Measurements from ENCODE around the gene IL17RD. TPM values are rescaled to one million over a fixed set of nuclear protein-coding genes. Genes with fewer than 3 reads are reported as not detected.

The IL17RD gene
- total and polyA plus RNA-seq, 2 donors (not counting 1 experiment from before 2014, with no cell fraction given): 0.05 TPM; not detected in 1

DNA sequence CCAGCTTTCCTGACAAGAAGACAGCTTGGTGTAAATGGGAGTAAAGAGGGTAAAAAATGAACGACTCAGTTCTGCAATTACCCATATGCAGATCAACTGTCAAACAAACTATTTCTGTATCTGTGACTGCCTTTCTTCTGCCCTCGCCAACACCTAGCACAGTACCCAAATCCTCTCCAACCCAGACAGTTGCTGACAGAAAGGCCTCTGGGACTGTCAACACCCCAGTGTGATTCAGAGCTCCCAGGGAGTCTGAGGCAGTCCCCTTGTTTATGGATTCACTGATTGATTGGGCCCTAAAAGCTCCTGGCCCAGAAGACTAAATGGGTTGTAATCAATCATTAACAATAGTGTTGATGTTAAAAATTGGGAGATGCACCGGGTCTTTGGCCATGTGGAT is 20.2 kb downstream of the IL17RD start:
- H3K4me1 Mint-ChIP-seq: no peaks in the 10 kb centered on the region
- H4K20me1 ChIP-seq (ENCODE audit: control insufficient read depth, insufficient read depth, low read length, poor library complexity, severe bottlenecking): no peaks in the 10 kb centered on the region
- ATAC-seq (ENCODE audit: low read depth): no peak

DNA sequence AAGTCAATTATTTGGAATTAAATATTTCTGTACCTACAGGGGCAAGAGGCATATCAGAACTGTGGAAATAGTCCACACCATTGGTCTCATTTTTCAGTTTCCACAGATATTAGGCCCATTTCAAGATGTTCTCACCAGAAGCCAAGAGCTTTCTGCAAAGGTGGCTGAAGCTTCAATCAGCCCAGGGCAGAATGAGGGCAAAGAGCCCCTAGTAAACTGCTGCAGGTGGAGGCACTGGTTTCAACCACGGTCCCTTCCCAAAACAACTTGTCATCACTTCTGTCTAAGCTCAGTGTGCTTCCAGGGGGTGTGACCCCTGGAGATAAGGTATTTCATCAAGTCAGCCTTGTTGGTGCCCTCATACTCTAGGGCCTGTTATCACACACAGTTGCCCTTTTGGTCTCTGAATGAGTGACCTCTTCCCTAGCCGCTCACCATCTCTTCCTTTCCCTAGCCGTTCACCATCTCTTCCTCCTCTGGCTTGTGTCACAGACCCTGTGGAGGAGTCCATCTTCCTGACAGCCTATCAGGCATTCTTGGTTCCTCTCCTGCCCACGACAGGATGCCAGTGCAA is 21.2 kb downstream of the IL17RD start:
- Histone ChIP-seq H3K9me3 (ENCODE audit: control extremely low read depth in 1 of 3, control insufficient read depth in 2 of 3, insufficient read depth in 1 of 3, low read length in 2 of 3) (no peaks in the 10 kb centered on the region), H3K27me3 (replicated peaks in 1 of 4; ENCODE audit: control extremely low read depth in 1 of 4, control insufficient read depth in 3 of 4, insufficient read depth in 4 of 4, low read length in 3 of 4) (peaks cover 0 to 17% (median 5%) of the 10 kb centered on the region in 4 experiments), H4K20me1 (ENCODE audit: control insufficient read depth, insufficient read depth, low read length, poor library complexity, severe bottlenecking) (no peaks in the 10 kb centered on the region), H3K9ac (ENCODE audit: low read length) (no peak overlapping the region), H3K27ac (ENCODE audit: low read length in 2 of 2) (no peak overlapping the region), H3K4me3 (ENCODE audit: control extremely low read depth in 1 of 5, extremely low read depth in 1 of 5, insufficient read depth in 1 of 5, low read depth in 2 of 5, low read length in 4 of 5) (no peak overlapping the region), H3K79me2 (ENCODE audit: control insufficient read depth, insufficient read depth, low read length) (no peaks in the 10 kb centered on the region), H2AFZ (ENCODE audit: insufficient read depth, low read depth, low read length, poor library complexity, severe bottlenecking) (no peak overlapping the region), H3K4me1 (ENCODE audit: control insufficient read depth in 2 of 2, insufficient read depth in 2 of 2, low read length in 2 of 2) (no peaks in the 10 kb centered on the region), H3K4me2 (replicated peaks; ENCODE audit: low read depth, low read length, poor library complexity, severe bottlenecking) (no peak overlapping the region), H3K36me3 (replicated peaks in 1 of 2; ENCODE audit: control extremely low read depth in 1 of 2, control insufficient read depth in 1 of 2, extremely low read depth in 1 of 2, insufficient read depth in 2 of 2, low read length in 1 of 2) (no peaks in the 10 kb centered on the region)
- WGBS (ENCODE audit: insufficient coverage): 77% methylated on average over 3 of the region's 4 CpGs
- ATAC-seq (ENCODE audit: low read depth): no peak
- H3K27me3 Mint-ChIP-seq: peaks cover 42% of the 10 kb centered on the region
- no peak overlapping the region for H3K27ac Mint-ChIP-seq
- ChIA-PET CTCF (no interaction called here), POLR2A (no interaction called here)
- no peaks in the 10 kb centered on the region for H3K4me1 Mint-ChIP-seq
- TF ChIP-seq, protein P1, sequence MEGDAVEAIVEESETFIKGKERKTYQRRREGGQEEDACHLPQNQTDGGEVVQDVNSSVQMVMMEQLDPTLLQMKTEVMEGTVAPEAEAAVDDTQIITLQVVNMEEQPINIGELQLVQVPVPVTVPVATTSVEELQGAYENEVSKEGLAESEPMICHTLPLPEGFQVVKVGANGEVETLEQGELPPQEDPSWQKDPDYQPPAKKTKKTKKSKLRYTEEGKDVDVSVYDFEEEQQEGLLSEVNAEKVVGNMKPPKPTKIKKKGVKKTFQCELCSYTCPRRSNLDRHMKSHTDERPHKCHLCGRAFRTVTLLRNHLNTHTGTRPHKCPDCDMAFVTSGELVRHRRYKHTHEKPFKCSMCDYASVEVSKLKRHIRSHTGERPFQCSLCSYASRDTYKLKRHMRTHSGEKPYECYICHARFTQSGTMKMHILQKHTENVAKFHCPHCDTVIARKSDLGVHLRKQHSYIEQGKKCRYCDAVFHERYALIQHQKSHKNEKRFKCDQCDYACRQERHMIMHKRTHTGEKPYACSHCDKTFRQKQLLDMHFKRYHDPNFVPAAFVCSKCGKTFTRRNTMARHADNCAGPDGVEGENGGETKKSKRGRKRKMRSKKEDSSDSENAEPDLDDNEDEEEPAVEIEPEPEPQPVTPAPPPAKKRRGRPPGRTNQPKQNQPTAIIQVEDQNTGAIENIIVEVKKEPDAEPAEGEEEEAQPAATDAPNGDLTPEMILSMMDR (IDR thresholded peaks at IDR 0.05): no peak
- TF ChIP-seq EZH2 (IDR thresholded peaks at IDR 0.05; ENCODE audit: borderline replicate concordance, insufficient read depth, low read depth, low read length, poor library complexity, severe bottlenecking): no peak
- no peaks in the 10 kb centered on the region for H3K9me3 Mint-ChIP-seq (ENCODE audit: insufficient read depth)
- DNase-seq: no peak
- no peak overlapping the region for H3K4me3 Mint-ChIP-seq
- intact Hi-C loops (cut with micrococcal nuclease): no loop called here

More for the DNA sequence above, 20.2 kb downstream of the IL17RD start:
- Mint-ChIP-seq H3K27me3 (peaks cover 39% of the 10 kb centered on the region), H3K9me3 (ENCODE audit: insufficient read depth) (no peaks in the 10 kb centered on the region), H3K4me3 (no peak overlapping the region), H3K27ac (no peak overlapping the region)
- CTCF ChIA-PET: no interaction called here
- peaks cover 0 to 17% (median 6%) of the 10 kb centered on the region in 4 experiments for H3K27me3 ChIP-seq (replicated peaks in 1 of 4; ENCODE audit: control extremely low read depth in 1 of 4, control insufficient read depth in 3 of 4, insufficient read depth in 4 of 4, low read length in 3 of 4)
- POLR2A ChIA-PET: no interaction called here
- intact Hi-C loops (cut with micrococcal nuclease): no loop called here
- TF ChIP-seq, protein P1 (IDR thresholded peaks at IDR 0.05): no peak
- no peak for TF ChIP-seq EZH2 (IDR thresholded peaks at IDR 0.05; ENCODE audit: borderline replicate concordance, insufficient read depth, low read depth, low read length, poor library complexity, severe bottlenecking)
- H3K36me3 ChIP-seq (replicated peaks in 1 of 2; ENCODE audit: control extremely low read depth in 1 of 2, control insufficient read depth in 1 of 2, extremely low read depth in 1 of 2, insufficient read depth in 2 of 2, low read length in 1 of 2): no peaks in the 10 kb centered on the region
- H3K9ac ChIP-seq (ENCODE audit: low read length): no peak overlapping the region
- no peaks in the 10 kb centered on the region for H3K9me3 ChIP-seq (ENCODE audit: control extremely low read depth in 1 of 3, control insufficient read depth in 2 of 3, insufficient read depth in 1 of 3, low read length in 2 of 3)
- H3K79me2 ChIP-seq (ENCODE audit: control insufficient read depth, insufficient read depth, low read length): no peaks in the 10 kb centered on the region
- no peak overlapping the region for H2AFZ ChIP-seq (ENCODE audit: insufficient read depth, low read depth, low read length, poor library complexity, severe bottlenecking)
- H3K4me2 ChIP-seq (replicated peaks; ENCODE audit: low read depth, low read length, poor library complexity, severe bottlenecking): no peak overlapping the region
- H3K27ac ChIP-seq (ENCODE audit: low read length in 2 of 2): no peak overlapping the region
- DNase-seq: no peak
- H3K4me1 ChIP-seq (ENCODE audit: control insufficient read depth in 2 of 2, insufficient read depth in 2 of 2, low read length in 2 of 2): no peaks in the 10 kb centered on the region
- no peak overlapping the region for H3K4me3 ChIP-seq (ENCODE audit: control extremely low read depth in 1 of 5, extremely low read depth in 1 of 5, insufficient read depth in 1 of 5, low read depth in 2 of 5, low read length in 4 of 5)
- 77% methylated on average over 2 of the region's 3 CpGs for WGBS (ENCODE audit: insufficient coverage)

All from B cell (primary cell).